Measurements from ENCODE around the gene RPS25. TPM values are rescaled to one million over a fixed set of nuclear protein-coding genes. Genes with fewer than 3 reads are reported as not detected.
"Not testable (repeated sequence)": the region's sequence is repeated elsewhere in the genome, so short reads cannot be mapped to it uniquely, and the experiment has no call there.

Gene RPS25
- total RNA-seq, 4 donors from 2014 or later: 729 to 2,261 (median 1,537) TPM

- 31 to 38% methylated on average over 1 of the region's 1 CpG for WGBS, 2 donors
- Histone ChIP-seq H3K4me3 (no peak overlapping the region), H3K27me3 (no peaks in the 10 kb centered on the region), H3K27ac (no peak overlapping the region), H3K9me3 (no peaks in the 10 kb centered on the region), H3K36me3 (peaks cover 0 to 67% (median 7%) of the 10 kb centered on the region in 3 donors), H3K4me1 (peaks cover 6 to 34% (median 23%) of the 10 kb centered on the region in 3 donors)
- TF ChIP-seq CTCF (IDR thresholded peaks at IDR 0.05) (no peak), POLR2A (IDR thresholded peaks at IDR 0.05) (no peak)
- intact Hi-C loops (cut with DNase I): no loop called here
- no peak for DNase-seq
Observed at GRCh38 chr11:119000906-119001305, 17.2 kb downstream of the RPS25 start.

GRCh38 chr11:118998822-118999221, 19.3 kb downstream of the RPS25 start:
- no peaks in the 10 kb centered on the region for H3K27me3 ChIP-seq
- 26 to 36% methylated on average over 6 of the region's 6 CpGs for WGBS, 2 donors
- H3K27ac ChIP-seq: peak overlapping the region; percentile 87 to 91 (median 88)
- H3K36me3 ChIP-seq: peaks cover 0 to 46% (median 7%) of the 10 kb centered on the region in 3 donors
- intact Hi-C loops (cut with DNase I): no loop called here
- no peaks in the 10 kb centered on the region for H3K9me3 ChIP-seq
- H3K4me3 ChIP-seq: peak overlapping the region; percentile 67 to 82 (median 78)
- H3K4me1 ChIP-seq: peaks cover 6 to 34% (median 23%) of the 10 kb centered on the region in 3 donors
- TF ChIP-seq POLR2A (IDR thresholded peaks at IDR 0.05): no peak
- TF ChIP-seq CTCF (IDR thresholded peaks at IDR 0.05): no peak
- DNase-seq: no peak

DNA sequence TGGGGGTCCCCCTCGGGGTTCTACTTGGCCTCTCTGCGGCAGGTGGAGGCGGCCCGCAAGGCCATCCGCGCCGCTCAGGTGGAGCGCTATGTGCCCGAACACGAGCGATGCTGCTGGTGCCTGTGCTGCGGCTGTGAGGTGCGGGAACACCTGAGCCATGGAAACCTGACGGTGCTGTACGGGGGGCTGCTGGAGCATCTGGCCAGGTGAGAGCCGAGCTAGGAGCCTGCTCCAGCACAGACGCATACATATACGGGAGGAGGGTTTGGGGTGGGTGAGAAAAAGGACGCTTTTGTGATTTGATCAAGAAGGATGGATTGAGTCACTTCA, 19.8 kb downstream of the RPS25 start:
- Histone ChIP-seq H3K27me3 (no peaks in the 10 kb centered on the region), H3K27ac (peak overlapping the region; percentile 87 to 91 (median 88)), H3K4me3 (peak overlapping the region; percentile 67 to 82 (median 78)), H3K9me3 (no peaks in the 10 kb centered on the region), H3K36me3 (peaks cover 0 to 42% (median 7%) of the 10 kb centered on the region in 3 donors), H3K4me1 (peaks cover 6 to 34% (median 23%) of the 10 kb centered on the region in 3 donors)
- 2 to 20% methylated on average over 1 to 5 of the region's 19 CpGs for WGBS, 2 donors
- no peak for TF ChIP-seq CTCF (IDR thresholded peaks at IDR 0.05)
- no peak for TF ChIP-seq POLR2A (IDR thresholded peaks at IDR 0.05)
- no peak for DNase-seq
- intact Hi-C loops (cut with DNase I): no loop called here

- peak within 1 kb of the TSS; percentile 87 to 91 (median 88) for H3K27ac ChIP-seq
- DNase-seq: peak; percentile 51
- 0% methylated on average over 10 to 14 of the region's 54 CpGs for WGBS, 2 donors
- peaks cover 0 to 36% (median 7%) of the 10 kb centered on the region in 3 donors for H3K36me3 ChIP-seq
- H3K27me3 ChIP-seq: no peaks in the 10 kb centered on the region
- no peaks in the 10 kb centered on the region for H3K9me3 ChIP-seq
- intact Hi-C loops (cut with DNase I): no loop called here
- H3K4me1 ChIP-seq: peaks cover 6 to 34% (median 23%) of the 10 kb centered on the region in 3 donors
- H3K4me3 ChIP-seq: peak within 1 kb of the TSS; percentile 67 to 82 (median 78)
- TF ChIP-seq CTCF (IDR thresholded peaks at IDR 0.05): peak in 2 of 6 experiments; percentile 8 to 40
- peak in 3 of 4 donors; percentile 68 to 85 (median 80) for TF ChIP-seq POLR2A (IDR thresholded peaks at IDR 0.05)
Observed at GRCh38 chr11:118997627-118998387, 20.3 kb downstream of the RPS25 start, which contains the start of gene CENATAC. TSS of gene CENATAC (plus strand) at chr11:118998138. CDS start at chr11:118998198, 60 bp downstream.

- intact Hi-C loops (cut with DNase I): no loop called here
- Histone ChIP-seq H3K36me3 (peaks cover 0 to 29% (median 7%) of the 10 kb centered on the region in 3 donors), H3K9me3 (no peaks in the 10 kb centered on the region), H3K27ac (peak overlapping the region; percentile 87 to 91 (median 88)), H3K4me1 (peaks cover 6 to 34% (median 23%) of the 10 kb centered on the region in 3 donors), H3K27me3 (no peaks in the 10 kb centered on the region), H3K4me3 (peak overlapping the region; percentile 67 to 82 (median 78))
- 9 to 12% methylated on average over 20 to 22 of the region's 22 CpGs for WGBS, 2 donors
- TF ChIP-seq CTCF (IDR thresholded peaks at IDR 0.05) (peak in 2 of 6 experiments; percentile 34 to 40), POLR2A (IDR thresholded peaks at IDR 0.05) (no peak)
- DNase-seq: no peak
Observed at GRCh38 chr11:118996926-118997626, 21.1 kb downstream of the RPS25 start.

DNA sequence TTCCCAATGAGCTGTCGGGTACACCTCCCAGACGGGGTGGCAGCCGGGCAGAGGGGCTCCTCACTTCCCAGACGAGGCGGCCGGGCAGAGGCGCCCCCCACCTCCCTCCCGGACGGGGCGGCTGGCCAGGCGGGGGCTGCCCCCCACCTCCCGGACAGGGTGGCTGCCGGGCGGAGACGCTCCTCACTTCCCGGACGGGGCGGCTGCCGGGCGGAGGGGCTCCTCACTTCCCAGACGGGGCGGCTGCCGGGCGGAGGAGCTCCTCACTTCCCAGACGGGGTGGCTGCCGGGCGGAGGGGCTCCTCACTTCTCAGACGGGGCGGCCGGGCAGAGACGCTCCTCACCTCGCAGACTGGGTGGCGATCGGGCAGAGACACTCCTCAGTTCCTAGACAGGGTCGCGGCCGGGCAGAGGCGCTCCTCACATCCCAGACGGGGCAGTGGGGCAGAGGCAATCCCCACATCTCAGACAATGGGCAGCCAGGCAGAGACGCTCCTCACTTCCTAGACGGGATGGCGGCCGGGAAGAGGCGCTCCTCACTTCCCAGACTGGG, 26.6 kb downstream of the RPS25 start:
- intact Hi-C loops (cut with DNase I); H3K36me3 ChIP-seq; DNase-seq; H3K9me3 ChIP-seq; H3K27me3 ChIP-seq; H3K27ac ChIP-seq; H3K4me3 ChIP-seq: not testable (repeated sequence)
- peaks cover 0 to 18% (median 5%) of the 10 kb centered on the region in 3 donors for H3K4me1 ChIP-seq
- no CpG with 5 or more reads among the region's 44 CpGs for WGBS, 2 donors

All from esophagus squamous epithelium (tissue), 5 donors.